GM03348 (cell line): Measurements from ENCODE around the gene TTLL5.
"Not testable (repeated sequence)": the region's sequence is repeated elsewhere in the genome, so short reads cannot be mapped to it uniquely, and the experiment has no call there.

Experiments used
- DNase-seq: peaks from one replicate; pipeline ENCODE4 v3.0.0; 2012; ENCODE audit warnings: low spot score

The TTLL5 gene

DNA sequence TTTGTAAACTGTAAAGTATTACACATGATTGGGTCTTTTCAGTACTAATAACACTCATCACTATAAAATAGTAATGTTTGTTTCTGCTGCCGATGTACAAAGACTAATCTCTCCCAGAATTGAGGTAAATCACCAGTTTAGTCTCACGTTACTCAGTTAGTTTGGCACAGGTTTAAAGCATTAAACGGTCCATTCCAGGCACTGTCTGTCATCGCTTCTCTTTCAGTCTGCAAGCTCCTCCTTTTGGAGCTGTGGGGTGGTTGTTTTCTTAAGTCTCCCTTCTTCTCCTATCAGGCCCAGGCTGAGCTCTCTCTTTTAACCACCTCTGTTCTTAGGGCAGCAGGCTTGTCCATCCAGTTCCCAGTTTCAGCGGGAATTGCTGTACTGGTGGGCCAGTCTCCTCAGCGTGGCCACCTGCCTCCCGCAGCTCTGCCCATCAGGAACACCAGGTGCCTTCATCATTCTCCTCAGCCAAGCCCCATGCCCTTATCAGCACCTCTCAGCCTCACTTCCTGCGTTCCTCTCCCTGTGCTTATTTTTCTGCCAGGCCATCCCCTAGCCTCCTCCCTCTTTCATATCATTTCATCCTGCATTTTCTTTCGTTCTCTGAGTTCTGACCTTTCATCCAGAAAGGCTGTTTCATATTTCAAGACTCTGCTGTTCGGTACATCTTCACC, 171.7 kb downstream of the TTLL5 start:
- DNase-seq: peak; percentile 40

DNA sequence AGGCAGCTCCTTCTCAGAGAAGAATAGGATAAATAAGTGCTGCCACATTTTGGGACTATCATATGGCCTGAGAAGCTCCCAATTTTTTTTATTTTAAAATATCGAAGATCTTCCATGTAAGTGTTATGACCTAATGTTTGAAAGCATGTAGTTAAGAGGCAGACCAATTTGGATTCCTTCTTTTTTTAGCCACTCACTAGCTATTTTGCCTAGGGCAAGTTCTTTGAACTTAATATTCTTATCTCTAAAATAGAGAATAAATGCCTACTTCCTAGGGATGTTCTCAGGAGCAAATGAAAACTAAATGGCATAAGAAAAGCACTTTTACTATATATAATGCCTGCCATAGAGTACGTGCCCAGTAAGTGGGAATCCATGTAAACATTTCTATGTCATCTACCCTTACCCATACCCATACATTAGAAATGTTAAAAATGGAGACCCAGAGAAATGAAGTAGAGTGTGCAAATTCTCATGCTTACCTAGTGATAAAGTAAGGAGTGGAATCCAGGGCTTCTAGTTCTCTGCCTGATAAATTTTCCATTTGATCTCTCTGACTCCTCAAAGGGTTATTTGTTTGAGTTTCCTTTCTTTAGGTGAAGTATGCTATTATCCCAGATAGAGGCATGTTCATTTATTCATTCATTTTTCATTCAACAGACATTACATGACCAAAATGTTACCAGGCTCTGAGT, 172.4 kb downstream of the TTLL5 start:
- DNase-seq: no peak

DNA sequence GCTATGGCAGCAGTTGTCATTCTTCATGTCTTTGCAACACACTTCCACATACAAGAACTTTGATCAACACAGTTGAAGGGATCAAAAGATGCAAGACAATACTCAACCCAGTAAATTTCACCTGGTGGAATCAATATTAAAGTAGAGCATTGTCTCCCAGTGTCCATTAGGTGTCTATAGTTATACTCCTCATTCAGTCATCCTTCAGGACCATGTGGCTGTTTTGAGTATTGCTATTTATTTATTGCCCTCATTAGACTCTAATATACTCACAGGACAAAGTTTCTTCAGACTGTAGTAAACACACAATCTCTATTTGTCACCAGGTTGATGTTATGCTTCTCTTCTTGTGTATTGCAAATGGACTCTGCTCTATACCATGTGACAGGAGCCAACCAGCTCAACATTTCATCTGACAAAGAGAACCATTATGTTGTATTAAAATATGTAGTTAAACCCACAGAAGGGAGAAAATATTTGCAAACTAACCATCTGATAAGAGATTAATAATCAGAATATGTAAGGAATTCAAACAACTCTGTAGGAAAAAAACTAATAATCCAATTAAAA, 174.2 kb downstream of the TTLL5 start:
- peak; percentile 20 for DNase-seq

DNA sequence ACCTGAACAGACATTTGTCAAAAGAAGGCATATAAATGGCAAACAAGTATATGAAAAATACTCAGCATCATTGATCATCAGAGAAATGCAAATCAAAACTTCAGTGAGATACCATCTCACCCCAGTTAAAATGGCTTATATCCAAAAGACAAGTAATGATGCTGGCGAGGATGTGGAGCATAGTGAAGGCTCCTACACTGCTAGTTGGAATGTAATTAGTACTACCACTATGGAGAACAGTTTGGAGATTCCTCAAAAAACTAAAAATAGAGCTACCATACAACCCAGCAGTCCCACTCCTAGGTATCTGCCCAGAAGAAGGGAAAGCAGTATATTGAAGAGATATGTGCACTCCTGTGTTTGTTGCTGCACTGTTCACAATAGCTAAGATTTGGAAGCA, 174.7 kb downstream of the TTLL5 start:
- no peak for DNase-seq

DNA sequence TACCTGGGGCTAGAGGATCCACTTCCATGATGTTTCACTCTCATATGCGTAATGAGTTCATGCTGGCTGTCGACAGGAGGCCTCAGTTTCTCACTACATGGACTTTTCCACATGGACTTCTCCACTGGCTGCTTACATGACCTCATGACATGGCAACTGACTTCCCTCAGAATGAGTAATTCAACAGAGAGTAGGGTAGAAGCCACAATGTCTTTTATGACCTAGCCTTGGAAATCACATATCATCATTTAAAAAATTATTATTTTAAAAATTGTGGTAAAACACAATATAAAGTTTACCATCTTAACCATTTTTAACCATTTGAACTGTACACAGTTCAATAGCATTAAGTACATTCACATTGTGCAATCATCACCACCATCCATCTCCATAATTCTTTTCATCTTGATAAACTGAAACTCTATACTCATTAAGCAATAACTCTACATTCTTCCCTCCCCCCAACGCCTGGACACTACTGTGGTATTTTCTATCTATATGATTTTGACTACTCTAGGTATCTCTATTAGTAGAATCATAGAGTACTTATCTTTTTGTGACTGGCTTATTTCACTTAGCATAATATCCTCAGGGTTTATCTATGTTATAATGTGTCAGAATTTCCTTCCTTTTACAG, 176.2 kb downstream of the TTLL5 start:
- DNase-seq: no peak

DNA sequence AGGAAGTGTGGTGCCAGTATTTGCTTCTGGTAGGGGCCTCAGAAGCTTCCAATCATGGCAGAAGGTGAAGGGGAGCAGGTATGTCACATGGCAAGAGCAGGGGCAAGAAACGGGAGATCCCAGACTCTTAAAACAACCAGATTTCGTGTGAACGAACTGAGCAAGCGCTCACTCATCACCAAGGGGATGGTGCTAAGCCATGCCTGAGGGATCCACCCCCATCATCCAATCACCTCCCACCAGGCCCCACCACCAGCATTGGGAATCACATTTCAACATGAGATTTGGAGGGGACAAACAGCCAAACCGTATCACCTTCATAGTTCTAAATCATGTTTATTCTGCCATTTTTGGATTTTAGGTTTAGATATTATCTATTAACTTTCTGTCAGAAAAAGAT, 179.9 kb downstream of the TTLL5 start:
- no peak for DNase-seq

DNA sequence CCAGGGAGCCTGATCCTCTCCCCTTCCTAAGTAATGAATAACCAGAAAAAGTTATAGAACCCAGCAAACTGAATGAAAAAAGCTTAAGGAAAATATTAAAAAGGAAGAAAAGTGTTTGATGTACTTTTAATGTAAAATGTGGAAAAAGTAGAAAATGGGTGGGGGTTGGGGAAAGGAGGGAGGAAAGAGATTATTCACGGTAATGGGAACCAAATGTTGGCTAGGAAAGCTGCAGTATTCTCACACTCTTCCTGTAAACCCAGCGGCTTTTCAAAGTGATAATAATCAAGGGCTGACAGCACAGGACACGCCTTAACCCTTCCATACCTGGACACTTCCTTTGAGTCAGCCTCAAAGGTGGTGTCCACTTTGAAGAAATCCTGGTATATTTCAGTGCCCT, 181.5 kb downstream of the TTLL5 start:
- DNase-seq: no peak

DNA sequence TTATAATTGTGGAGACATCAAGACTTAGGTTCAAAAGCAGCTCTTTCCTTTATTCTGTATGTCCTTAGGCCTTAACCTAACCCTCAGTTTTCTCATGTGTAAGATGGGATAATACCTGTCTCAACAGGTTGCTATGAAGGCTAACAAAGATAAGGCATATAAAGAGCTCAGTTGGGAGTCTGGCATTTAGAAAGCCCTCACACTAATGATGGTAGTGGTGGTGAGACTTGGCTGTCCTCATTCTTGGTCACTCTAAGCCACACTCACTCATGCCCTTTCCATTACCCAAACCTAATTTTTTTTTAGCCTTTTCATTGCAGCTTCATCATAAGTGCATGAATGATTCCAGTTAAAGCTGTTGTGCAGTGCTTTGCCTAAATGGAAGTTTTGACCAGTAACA, 183.4 kb downstream of the TTLL5 start:
- no peak for DNase-seq

DNA sequence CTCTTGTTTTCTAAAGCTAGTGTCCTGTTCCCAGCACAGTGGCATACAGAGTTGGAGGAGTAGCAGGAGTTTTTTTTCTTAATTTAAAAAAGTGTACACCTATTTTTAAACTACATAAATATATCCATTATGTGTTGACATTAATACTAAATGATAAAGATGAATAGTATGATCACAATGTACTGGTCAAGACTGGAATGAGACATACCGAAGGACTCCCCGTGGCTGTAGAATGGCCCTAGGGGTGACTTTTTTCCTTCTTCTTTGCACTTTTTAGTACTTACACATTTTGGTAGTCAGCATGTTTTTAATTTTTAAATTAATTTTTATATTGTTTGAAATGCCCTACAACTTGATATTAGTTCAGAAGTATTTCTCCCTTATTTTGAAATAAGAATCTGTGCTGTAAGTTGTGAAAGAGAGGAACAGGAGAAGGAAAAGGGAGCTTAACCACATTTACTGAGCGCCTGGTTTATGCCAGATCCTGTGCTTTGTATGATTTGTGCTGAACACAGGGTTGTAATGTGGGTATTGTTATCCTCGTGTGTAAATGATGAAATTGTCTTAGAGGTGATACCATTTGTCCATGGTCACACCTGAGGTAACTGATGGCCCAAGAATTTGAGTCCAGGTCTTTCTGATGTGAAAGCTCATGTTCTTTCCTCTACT, 184.2 kb downstream of the TTLL5 start:
- no peak for DNase-seq

DNA sequence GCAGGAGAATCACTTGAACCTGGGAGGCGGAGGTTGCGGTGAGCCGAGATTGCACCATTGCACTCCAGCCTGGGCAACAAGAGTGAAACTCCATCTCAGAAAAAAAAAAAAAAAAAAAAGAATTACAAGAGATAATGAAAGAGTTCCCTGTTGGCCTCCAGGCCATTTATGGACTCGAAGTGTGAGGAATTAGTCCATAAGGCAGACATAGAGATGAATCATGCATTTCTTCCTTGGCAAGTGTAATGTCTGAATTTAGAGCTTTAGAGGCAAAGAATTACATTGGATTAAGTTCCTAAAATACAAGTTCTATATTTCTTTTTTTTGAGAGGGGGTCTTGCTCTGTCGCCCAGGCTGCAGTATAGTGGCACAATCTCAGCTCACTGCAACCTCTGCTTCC, 185.6 kb downstream of the TTLL5 start:
- not testable (repeated sequence) for DNase-seq

DNA sequence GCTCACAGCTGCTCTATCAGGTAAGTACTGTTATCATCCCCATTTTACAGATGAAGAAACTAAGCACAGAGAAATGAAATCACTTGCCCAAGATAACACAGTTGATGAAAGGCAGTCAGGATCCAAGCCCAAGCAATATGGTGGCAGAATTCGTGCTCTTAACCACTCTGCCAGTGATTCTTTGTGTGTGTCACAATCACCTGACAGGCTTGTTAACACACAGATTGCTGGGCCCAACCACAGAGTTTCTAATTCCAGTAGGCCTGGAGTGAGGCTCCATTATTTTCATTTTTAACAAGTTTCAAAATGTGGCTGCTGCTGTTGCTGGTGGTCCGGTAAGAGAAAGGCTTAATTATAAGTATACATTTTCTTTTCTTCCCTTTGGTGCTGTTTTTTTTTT, 186.5 kb downstream of the TTLL5 start:
- no peak for DNase-seq

DNA sequence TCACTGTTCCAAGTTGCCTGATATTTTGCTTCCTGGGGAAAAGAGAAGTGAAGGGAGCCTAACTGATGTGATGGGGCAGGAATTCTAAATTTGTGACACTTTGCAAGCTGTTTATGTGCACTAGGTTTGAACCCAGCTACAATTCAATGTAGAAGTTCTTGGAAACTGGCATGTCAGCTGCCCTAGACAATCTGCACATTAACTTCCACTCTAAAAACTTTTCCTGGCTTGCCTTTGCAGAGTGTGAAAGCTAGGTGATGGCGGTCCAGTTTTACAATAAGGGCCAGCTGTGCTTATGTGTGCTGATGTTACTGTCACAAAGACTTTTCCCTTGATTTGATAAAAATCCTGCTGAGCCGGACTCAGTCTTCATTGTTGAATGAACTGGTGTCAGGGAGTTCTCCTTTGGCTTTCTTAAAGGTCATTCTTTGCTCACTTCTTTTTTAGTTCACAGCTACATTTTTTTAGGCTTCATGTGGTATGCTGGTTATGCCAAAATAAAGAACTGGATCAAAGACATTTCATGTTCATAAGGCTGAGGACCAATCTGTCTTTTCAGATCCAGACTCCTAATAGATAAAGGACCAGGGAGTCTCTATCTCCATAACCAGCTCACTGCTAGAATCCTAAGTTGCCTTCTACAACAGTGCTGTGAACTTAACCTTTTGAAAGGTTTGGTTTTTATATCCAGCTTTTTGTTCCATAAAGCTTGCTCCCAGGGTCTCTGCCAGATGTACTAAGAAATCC, 187.3 kb downstream of the TTLL5 start:
- DNase-seq: no peak

DNA sequence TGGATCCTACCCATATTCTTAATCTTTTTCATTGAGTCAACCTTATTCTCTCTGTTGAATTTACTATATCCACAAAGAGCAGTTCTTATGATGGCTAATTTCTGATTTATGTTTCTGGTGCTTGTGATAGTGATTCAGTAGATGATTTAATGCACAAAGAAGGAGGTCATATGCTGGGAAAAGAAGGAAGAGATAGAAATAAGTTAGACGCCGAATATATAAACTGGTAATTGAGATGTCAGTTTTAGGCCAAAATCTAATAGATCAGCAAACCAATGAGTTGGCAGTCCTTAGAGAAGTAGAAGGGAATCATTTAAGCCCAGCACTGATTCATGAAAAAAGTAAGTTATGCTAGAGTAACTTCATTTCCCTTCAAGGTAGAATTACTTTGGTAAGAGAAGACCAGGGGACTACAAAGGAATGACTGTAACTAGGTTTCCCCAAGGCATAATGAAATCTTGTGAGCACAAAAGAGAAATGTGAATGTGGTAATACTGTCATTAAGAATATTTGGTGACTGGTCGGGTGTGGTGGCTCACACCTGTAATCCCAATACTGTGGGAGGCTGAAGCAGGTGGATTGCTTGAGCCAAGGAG, 188.4 kb downstream of the TTLL5 start:
- no peak for DNase-seq

DNA sequence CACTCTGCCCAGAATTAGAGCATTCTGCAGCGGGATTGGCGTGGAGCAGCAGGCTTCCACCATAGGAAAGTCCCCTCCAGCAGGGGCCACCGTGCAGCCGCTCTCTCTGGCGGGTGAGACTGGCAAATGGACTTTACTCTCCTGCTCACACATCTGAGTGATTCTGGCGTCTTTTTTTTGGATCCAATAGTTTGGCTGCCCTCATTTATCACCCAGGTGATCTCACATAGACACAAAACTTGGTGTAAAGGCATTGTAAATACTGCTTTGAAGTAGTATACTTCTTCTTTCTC, 190.5 kb downstream of the TTLL5 start:
- no peak for DNase-seq

DNA sequence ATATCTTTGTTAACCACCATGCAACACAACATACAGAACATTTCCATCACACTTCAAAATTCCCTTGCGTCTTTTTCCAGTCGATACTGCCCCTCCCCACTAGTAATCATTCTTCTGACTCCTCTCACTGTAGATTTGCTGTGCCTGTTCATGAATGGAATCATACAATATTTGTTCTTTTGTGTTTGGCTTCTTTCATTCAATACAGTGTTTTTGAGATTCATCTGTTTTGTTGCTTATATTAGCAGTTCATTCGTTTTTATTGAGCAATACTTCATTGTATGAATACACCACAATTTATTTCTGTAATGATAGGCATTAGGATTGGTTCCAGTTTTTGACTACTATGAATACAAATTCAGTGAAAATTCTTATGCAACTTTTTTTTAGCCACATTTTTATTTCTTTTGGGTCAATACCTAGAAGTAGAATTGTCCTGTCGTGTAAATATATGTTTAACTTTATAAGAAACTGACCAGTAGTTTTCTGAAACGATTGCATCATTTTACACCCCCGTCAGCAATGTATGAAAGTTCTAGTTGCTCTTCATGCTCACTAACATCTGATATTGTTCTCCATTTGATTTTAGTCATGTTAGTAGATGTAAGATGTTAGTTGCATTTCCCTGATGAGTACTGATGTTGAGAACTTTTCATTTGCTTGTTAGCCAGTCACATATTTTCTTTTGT, 193.2 kb downstream of the TTLL5 start:
- DNase-seq: no peak

DNA sequence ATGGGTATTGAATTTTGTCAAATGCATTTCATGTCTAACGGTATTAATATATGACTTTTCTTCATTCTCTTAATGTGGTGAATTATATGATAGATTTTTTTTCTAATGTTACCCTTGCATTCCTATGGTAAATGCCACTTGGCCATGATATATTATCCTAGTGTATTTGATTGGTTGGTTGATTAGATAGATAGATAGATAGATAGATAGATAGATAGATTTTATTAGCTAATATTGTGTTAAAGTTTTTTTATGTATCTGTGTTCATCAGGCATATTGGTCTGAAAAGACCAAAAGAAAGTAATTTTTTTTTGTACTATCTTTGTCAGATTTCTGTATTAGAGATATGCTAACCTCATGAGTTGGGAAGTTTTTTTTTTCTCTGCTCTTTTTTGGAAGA, 196.2 kb downstream of the TTLL5 start:
- DNase-seq: no peak

DNA sequence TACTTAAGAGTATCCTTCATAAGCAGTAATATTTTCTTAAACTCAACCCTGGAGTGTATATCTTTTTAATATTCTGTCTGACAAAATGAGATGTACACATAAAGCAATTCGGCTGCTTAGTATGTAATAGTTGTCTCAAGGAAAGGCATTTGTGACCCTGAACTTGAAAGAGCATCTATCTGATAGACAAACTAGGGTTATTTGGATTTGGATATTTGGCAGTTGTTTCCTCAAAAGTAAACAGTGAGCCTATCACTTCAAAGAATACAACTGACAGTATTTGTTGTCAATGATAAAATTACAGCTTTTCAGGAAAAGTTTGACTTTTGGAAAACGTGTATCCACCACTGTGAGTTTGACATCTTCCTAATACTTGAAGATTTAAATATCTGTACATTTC, 197.3 kb downstream of the TTLL5 start:
- no peak for DNase-seq

DNA sequence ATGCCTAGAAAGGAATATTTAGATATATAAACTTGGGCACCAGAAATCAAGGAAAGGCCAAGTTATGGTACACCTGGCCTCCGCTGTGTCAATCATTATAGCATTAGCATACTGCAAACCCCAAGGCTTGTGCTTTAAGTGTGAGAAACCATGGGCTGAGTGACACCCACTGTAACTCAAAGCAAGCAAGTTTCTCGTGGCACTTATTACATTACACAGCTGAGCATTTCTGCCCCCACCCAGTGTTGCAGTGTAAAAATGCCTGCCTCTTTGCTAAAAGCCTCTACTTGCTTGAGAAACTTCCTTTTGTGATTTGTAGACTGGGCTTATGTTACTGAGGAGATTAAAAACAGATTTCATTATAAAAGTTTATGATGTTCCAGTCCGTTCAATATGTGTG, 198.7 kb downstream of the TTLL5 start:
- no peak for DNase-seq

DNA sequence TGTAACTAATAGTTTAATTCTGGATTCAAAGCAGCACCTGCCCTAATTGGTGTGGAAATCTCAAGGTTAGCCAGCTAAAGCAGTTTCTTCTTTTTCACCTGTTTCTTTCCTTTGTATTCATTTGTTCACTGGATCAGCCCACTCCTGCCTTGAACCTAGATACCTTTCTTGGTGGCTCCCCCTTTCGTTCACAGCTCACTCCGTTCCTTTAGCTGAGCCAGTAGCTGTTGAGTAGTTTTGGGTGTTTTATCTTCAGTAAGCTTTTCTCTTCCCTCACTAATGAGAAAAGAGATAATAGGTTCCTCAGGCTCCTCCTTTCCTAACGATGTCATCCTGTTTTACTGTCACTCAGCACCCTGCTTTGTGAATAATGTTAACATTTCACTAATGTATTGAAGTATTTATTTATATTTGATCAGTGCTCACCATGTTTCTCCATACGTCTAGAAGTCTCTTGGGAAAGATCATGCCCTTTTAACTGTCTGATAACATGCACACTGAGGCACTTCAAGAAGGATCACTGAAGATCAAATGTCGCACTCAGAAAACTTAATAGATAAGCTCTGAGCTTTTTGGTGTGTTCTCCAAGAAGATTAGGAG, 199.6 kb downstream of the TTLL5 start:
- no peak for DNase-seq

DNA sequence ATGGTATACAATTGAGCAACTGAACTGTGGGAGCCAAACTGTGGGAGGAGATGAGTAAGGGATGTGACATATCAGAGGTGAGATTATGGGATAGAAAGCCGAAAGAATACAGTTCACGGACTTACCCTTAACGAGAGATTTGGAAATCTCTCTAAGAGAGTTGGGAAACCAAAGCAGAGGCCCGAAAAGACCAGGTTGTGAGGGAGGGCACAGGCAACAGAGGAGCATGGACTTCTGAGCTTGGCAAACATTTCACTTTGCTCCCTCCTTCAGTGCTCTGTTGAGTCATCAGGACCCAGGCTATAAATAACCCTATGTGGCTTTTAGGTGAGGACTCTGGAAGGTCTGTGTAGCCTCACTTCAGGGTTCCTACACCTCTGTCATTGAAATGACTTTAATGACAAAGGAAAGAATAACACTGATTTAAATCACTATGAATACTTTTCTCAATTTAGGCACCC, 200.1 kb downstream of the TTLL5 start:
- peak; percentile 51 for DNase-seq

DNA sequence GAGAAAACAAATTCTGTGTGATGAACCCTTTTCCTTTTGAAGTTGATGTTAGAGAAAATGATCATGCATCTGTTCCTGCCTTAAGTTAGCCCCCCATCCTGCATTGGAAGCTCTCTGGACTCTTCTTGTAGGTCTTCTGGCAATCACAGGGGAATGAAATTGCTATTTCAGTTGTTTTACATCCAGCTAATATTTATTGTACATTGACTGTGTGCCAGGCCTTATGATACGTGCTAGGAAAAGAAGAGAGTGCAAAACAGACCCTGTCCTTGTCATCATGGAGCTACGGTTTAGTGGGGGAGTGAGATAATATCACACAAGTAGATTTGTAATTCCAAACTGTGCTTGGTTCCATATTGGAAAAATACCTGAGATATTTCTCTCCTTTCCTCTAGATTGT, 202.2 kb downstream of the TTLL5 start:
- DNase-seq: no peak
